MM.1S (cell line): ENCODE measurements around the gene PPP1R12C.

Experiments
- DNase-seq: peaks from one replicate; pipeline ENCODE4 v3.0.0-alpha.2; 2015
- H2AFZ ChIP-seq: fragments of 300-600 bp; sonication (generic); 2 replicates; pipeline ENCODE4 v1.6.0; 2016; ENCODE audit warnings: antibody characterized with exemption, low read length
- H3F3A ChIP-seq: fragments of 300-600 bp; sonication (generic); 2 replicates; pipeline ENCODE4 v1.6.1; 2016; ENCODE audit warnings: mild to moderate bottlenecking, antibody characterized with exemption, low read length, moderate library complexity, mixed read lengths; ENCODE audit not compliant: insufficient read depth
- H3K27ac ChIP-seq: fragments of 300-600 bp; sonication (generic); 2 replicates; pipeline ENCODE4 v1.5.1; 2016; ENCODE audit warnings: mild to moderate bottlenecking, low read length
- H3K27me3 ChIP-seq: fragments of 300-600 bp; sonication (generic); replicated peaks from 2 replicates; pipeline ENCODE4 v1.6.0; 2016; ENCODE audit warnings: low read length; ENCODE audit not compliant: insufficient read depth
- H3K36me3 ChIP-seq: fragments of 300-600 bp; sonication (generic); replicated peaks from 2 replicates; pipeline ENCODE4 v1.6.1; 2016; ENCODE audit warnings: mild to moderate bottlenecking, low read length, mixed read lengths; ENCODE audit not compliant: insufficient read depth
- H3K4me1 ChIP-seq: fragments of 300-600 bp; sonication (generic); 2 replicates; pipeline ENCODE4 v1.6.1; 2016; ENCODE audit warnings: low read length, mixed read lengths
- H3K4me2 ChIP-seq: fragments of 300-600 bp; sonication (generic); 2 replicates; pipeline ENCODE4 v1.6.0; 2016; ENCODE audit warnings: low read depth, low read length
- H3K4me3 ChIP-seq: fragments of 300-600 bp; sonication (generic); 2 replicates; pipeline ENCODE4 v1.5.1; 2016; ENCODE audit warnings: low read length, mixed read lengths
- H3K79me2 ChIP-seq: fragments of 300-600 bp; sonication (generic); 2 replicates; pipeline ENCODE4 v1.6.1; 2016; ENCODE audit warnings: mixed run types, low read length, mixed read lengths
- H3K9ac ChIP-seq: fragments of 300-600 bp; sonication (generic); 2 replicates; pipeline ENCODE4 v1.6.1; 2016; ENCODE audit warnings: low read length, mixed read lengths
- H3K9me2 ChIP-seq: fragments of 300-600 bp; sonication (generic); replicated peaks from 2 replicates; pipeline ENCODE4 v1.6.1; 2016; ENCODE audit warnings: mild to moderate bottlenecking, low read length, mixed read lengths; ENCODE audit not compliant: insufficient read depth
- H3K9me3 ChIP-seq: fragments of 300-600 bp; sonication (generic); replicated peaks from 2 replicates; pipeline ENCODE4 v1.6.1; 2016; ENCODE audit warnings: mild to moderate bottlenecking, low read length, mixed read lengths; ENCODE audit not compliant: insufficient read depth
- H4K20me1 ChIP-seq: fragments of 300-600 bp; sonication (generic); 2 replicates; pipeline ENCODE4 v1.6.1; 2016; ENCODE audit warnings: mild to moderate bottlenecking, low read length, moderate library complexity, mixed read lengths; ENCODE audit not compliant: insufficient read depth
- CTCF ChIP-seq: fragments of 300-600 bp; sonication (generic); IDR thresholded peaks from 2 replicates; pipeline ENCODE4 v1.5.1; 2016; ENCODE audit warnings: antibody characterized with exemption, low read length, mixed read lengths
- EZH2 ChIP-seq: fragments of 300-600 bp; sonication (generic); optimal IDR thresholded peaks from 2 replicates; pipeline ENCODE3; 2017; ENCODE audit warnings: low read depth, mild to moderate bottlenecking, antibody characterized with exemption, low read length, mixed read lengths
- EZH2phosphoT487 ChIP-seq: fragments of 300-600 bp; sonication (generic); IDR thresholded peaks from 2 replicates; pipeline ENCODE4 v1.6.1; 2018; ENCODE audit warnings: antibody characterized with exemption, low read length

PPP1R12C gene

GRCh38 chr19:55082020-55082851 is 35.2 kb downstream of the PPP1R12C start:
- Histone ChIP-seq H3K4me1 (peaks cover 15% of the 10 kb centered on the region), H4K20me1 (no peaks in the 10 kb centered on the region), H3K27ac (no peak overlapping the region), H3K9me2 (no peaks in the 10 kb centered on the region), H2AFZ (no peak overlapping the region), H3K79me2 (no peaks in the 10 kb centered on the region), H3F3A (no peaks in the 10 kb centered on the region), H3K9ac (no peak overlapping the region), H3K27me3 (peaks cover 52% of the 10 kb centered on the region), H3K9me3 (no peaks in the 10 kb centered on the region), H3K4me3 (no peak overlapping the region), H3K36me3 (no peaks in the 10 kb centered on the region), H3K4me2 (no peak overlapping the region)
- no peak for DNase-seq
- no peak for TF ChIP-seq CTCF
- TF ChIP-seq EZH2phosphoT487: no peak
- no peak for TF ChIP-seq EZH2

GRCh38 chr19:55081770-55082019 is 35.7 kb downstream of the PPP1R12C start:
- Histone ChIP-seq H3K9ac (no peak overlapping the region), H3K36me3 (no peaks in the 10 kb centered on the region), H3K9me2 (no peaks in the 10 kb centered on the region), H3K27ac (no peak overlapping the region), H3K4me3 (no peak overlapping the region), H3K9me3 (no peaks in the 10 kb centered on the region), H3F3A (no peaks in the 10 kb centered on the region), H3K27me3 (peaks cover 47% of the 10 kb centered on the region), H4K20me1 (no peaks in the 10 kb centered on the region), H3K4me1 (peaks cover 15% of the 10 kb centered on the region), H2AFZ (no peak overlapping the region), H3K79me2 (no peaks in the 10 kb centered on the region), H3K4me2 (no peak overlapping the region)
- DNase-seq: no peak
- no peak for TF ChIP-seq CTCF
- no peak for TF ChIP-seq EZH2
- no peak for TF ChIP-seq EZH2phosphoT487

- Histone ChIP-seq H3K79me2 (no peaks in the 10 kb centered on the region), H3K36me3 (no peaks in the 10 kb centered on the region), H3F3A (no peaks in the 10 kb centered on the region), H3K4me2 (peak overlapping the region; percentile 68; the same call in 1 of the 2 replicates), H2AFZ (no peak overlapping the region), H3K27ac (no peak overlapping the region), H4K20me1 (no peaks in the 10 kb centered on the region), H3K4me1 (peaks cover 15% of the 10 kb centered on the region), H3K9me2 (no peaks in the 10 kb centered on the region), H3K4me3 (no peak overlapping the region), H3K27me3 (peaks cover 45% of the 10 kb centered on the region), H3K9me3 (no peaks in the 10 kb centered on the region), H3K9ac (no peak overlapping the region)
- TF ChIP-seq EZH2 (no peak), CTCF (no peak), EZH2phosphoT487 (no peak)
- no peak for DNase-seq
Observed at GRCh38 chr19:55080968-55081769, 36.3 kb downstream of the PPP1R12C start.
